Activated CD4-positive, alpha-beta T cell treated with anti-CD3 and anti-CD28 coated beads, Interleukin-2, amount 50 U/mL, for 1 hour (primary cell): ENCODE results near the gene DCP1A.
"Not testable (repeated sequence)": the region's sequence is repeated elsewhere in the genome, so short reads cannot be mapped to it uniquely, and the experiment has no call there.

Source experiments
- DNase-seq: peaks from one replicate; pipeline ENCODE4 v3.0.0-alpha.2; 2020

DCP1A gene

GRCh38 chr3:53327986-53328385 is 19.4 kb downstream of the DCP1A start:
- not testable (repeated sequence) for DNase-seq

GRCh38 chr3:53324105-53324504 is 23.2 kb downstream of the DCP1A start:
- no peak for DNase-seq

- DNase-seq = no peak
Observed at GRCh38 chr3:53320697-53321096, 26.6 kb downstream of the DCP1A start.

- DNase-seq = no peak
Observed at GRCh38 chr3:53318522-53318921, 28.8 kb downstream of the DCP1A start.

GRCh38 chr3:53312832-53313231 is 34.5 kb downstream of the DCP1A start:
- no peak for DNase-seq

- no peak for DNase-seq
Observed at GRCh38 chr3:53311882-53312281, 35.5 kb downstream of the DCP1A start.

- DNase-seq = no peak
Observed at GRCh38 chr3:53303957-53304356, 43.4 kb downstream of the DCP1A start.

GRCh38 chr3:53303549-53303948 is 43.8 kb downstream of the DCP1A start:
- DNase-seq = no peak

- DNase-seq = no peak
Observed at GRCh38 chr3:53300826-53301225, 46.5 kb downstream of the DCP1A start.

- DNase-seq = not testable (repeated sequence)
Observed at GRCh38 chr3:53299611-53300023, 47.7 kb downstream of the DCP1A start.

- no peak for DNase-seq
Observed at GRCh38 chr3:53295410-53295809, 51.9 kb downstream of the DCP1A start.

- DNase-seq = no peak
Observed at GRCh38 chr3:53293867-53294266, 53.5 kb downstream of the DCP1A start.

GRCh38 chr3:53288214-53288613 is 59.1 kb downstream of the DCP1A start:
- DNase-seq = no peak

- DNase-seq = no peak
Observed at GRCh38 chr3:53287131-53287629, 60.2 kb downstream of the DCP1A start.

GRCh38 chr3:53286727-53287126 is 60.6 kb downstream of the DCP1A start:
- DNase-seq = no peak

GRCh38 chr3:53282581-53282980 is 64.8 kb downstream of the DCP1A start:
- no peak for DNase-seq

GRCh38 chr3:53278667-53279066 is 68.7 kb downstream of the DCP1A start:
- DNase-seq = no peak

GRCh38 chr3:53274938-53275605 is 72.3 kb downstream of the DCP1A start:
- no peak for DNase-seq

GRCh38 chr3:53273146-53273670 is 74.1 kb downstream of the DCP1A start:
- DNase-seq = no peak

GRCh38 chr3:53269888-53270880 is 77.2 kb downstream of the DCP1A start:
- DNase-seq = no peak

GRCh38 chr3:53269193-53269592 is 78.2 kb downstream of the DCP1A start:
- not testable (repeated sequence) for DNase-seq

- DNase-seq = no peak
Observed at GRCh38 chr3:53267766-53268165, 79.6 kb downstream of the DCP1A start.

GRCh38 chr3:53264718-53265117 is 82.6 kb downstream of the DCP1A start:
- DNase-seq = no peak

GRCh38 chr3:53263907-53264306 is 83.4 kb downstream of the DCP1A start:
- DNase-seq = no peak
